Measurements from ENCODE around the gene TRIM6. TPM values are rescaled to one million over a fixed set of nuclear protein-coding genes. Genes with fewer than 3 reads are reported as not detected.
A peak's percentile ranks its signal among the peaks of the same experiment; 100 is the strongest.
"Not testable (repeated sequence)": the region's sequence is repeated elsewhere in the genome, so short reads cannot be mapped to it uniquely, and the experiment has no call there.

Gene TRIM6, protein sequence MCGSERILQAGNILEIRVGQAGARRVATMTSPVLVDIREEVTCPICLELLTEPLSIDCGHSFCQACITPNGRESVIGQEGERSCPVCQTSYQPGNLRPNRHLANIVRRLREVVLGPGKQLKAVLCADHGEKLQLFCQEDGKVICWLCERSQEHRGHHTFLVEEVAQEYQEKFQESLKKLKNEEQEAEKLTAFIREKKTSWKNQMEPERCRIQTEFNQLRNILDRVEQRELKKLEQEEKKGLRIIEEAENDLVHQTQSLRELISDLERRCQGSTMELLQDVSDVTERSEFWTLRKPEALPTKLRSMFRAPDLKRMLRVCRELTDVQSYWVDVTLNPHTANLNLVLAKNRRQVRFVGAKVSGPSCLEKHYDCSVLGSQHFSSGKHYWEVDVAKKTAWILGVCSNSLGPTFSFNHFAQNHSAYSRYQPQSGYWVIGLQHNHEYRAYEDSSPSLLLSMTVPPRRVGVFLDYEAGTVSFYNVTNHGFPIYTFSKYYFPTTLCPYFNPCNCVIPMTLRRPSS
- not detected in 2 replicates for total RNA-seq (2014; rRNA removed; shearing (Covaris generic))

- in situ Hi-C loops (cut with HindIII; ENCODE audit: low sequenced_read_pairs), result no loop called here
- DNase-seq (ENCODE audit: low spot score), result no peak
Measured at GRCh38 chr11:5596607-5597201, at the start of gene TRIM6. TSS of gene TRIM6 (plus strand) at chr11:5596637. CDS start at chr11:5596898, 261 bp downstream.

GRCh38 chr11:5547982-5548381, 48.5 kb upstream of the TRIM6 start:
- in situ Hi-C loops (cut with HindIII; ENCODE audit: low sequenced_read_pairs), result no loop called here
- DNase-seq (ENCODE audit: low spot score), result no peak

GRCh38 chr11:5548440-5548839, 48.0 kb upstream of the TRIM6 start, which contains the start of gene OR52H1:
TSS of gene OR52H1 (minus strand) at chr11:5548540. CDS start at chr11:5545505, 3,035 bp downstream.
- in situ Hi-C loops (cut with HindIII; ENCODE audit: low sequenced_read_pairs), result no loop called here
- no peak for DNase-seq (ENCODE audit: low spot score)

DNA sequence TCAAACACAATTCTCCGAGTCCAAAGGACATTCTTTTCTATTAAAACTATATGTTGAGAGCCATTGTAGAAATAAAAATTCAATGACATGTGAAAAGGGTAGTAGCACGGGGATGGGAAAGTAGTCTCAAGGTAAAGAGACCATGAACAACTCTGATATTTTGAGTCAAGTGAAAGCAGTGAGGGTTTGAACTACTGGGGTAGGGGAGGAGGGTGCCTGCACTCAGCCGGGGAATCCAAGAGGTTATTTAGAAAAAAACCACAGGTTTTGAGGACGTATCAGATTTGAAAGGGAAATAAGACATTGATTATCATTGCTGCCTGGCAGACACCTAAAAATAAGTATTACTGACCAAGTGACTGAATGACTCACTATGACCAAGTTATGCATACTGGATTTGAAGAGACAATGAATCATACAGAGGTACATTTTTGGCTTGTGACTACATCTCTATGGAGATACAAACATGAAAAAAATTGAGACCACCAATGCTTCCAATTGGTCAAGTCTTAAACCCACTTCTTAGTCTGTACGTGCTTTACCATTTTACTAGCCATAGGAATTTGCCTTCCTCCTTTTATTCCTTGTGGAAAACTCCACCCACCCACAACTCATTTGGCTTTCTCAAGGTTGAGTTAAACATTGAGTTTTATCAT, 45.9 kb upstream of the TRIM6 start:
- no peak for DNase-seq (ENCODE audit: low spot score)

GRCh38 chr11:5553343-5553742, 43.1 kb upstream of the TRIM6 start:
- in situ Hi-C loops (cut with HindIII; ENCODE audit: low sequenced_read_pairs), result no loop called here
- DNase-seq (ENCODE audit: low spot score), result peak; percentile 21

More for the DNA sequence above, 45.9 kb upstream of the TRIM6 start:
- in situ Hi-C loops (cut with HindIII; ENCODE audit: low sequenced_read_pairs), result no loop called here

DNA sequence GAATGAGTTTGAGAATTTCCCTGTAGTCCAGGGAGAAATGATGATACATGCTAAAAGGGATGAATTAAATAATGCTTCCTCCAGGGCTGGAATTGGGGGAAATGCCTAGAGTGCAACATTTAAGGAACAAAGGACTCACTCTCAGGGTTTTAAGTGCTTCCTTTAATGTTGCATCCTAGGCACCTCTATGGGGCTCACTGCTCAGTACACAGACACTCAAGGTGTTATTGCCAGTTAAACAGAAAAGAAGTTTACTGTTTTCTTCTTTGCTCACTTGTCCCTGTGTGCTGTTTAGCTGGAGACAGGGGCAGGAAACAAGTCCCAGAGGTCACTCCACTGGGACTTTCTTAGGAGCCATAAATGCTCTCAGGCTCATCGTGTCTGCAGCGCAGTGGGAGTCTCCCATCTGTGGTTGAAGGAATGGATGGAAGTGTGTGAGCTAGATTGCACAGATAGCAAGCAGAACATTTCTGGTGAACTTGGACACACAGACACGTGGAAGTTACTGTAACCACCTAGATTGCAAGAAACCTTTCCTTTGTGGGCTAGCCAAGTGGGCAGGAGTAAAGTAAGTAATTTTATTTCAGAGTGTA, 39.7 kb upstream of the TRIM6 start:
- in situ Hi-C loops (cut with HindIII; ENCODE audit: low sequenced_read_pairs), result no loop called here

GRCh38 chr11:5557751-5558150, 38.7 kb upstream of the TRIM6 start:
- in situ Hi-C loops (cut with HindIII; ENCODE audit: low sequenced_read_pairs), result no loop called here
- no peak for DNase-seq (ENCODE audit: low spot score)

More for the DNA sequence above, 39.7 kb upstream of the TRIM6 start:
- DNase-seq (ENCODE audit: low spot score), result no peak

DNA sequence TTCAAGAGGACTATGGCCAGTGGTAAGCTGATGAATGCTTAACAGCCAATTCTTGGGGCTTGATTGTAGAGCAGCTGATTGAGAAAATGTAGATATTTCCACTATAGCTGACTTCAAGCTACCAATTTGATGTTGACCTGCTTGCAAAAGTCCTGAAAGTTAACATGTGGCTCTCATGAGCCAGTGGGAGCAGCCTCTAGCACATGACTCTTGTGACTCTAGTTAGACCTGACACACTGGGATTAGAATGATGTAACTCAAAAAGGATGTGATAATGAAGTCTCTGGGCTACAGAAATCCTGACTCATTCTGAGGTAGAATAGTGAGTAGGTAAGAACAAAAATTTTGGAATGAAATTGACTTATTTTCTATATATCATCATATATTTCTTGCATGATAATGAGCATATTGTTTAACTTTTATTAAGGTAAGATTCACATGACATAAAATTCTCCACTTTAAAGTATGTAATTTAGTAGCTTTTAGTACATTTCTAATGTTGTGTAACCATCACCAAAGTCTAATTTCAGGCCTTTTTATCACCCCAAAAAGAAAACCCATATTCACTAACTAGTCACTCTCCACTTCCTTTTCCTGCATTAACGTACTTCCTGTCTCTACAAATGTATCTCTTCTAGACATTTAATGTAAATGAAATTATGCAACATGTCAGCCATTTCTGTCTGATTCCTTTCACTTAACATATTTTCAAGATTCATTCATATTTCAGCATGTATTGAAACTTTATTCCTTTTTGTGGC, 32.0 kb upstream of the TRIM6 start:
- in situ Hi-C loops (cut with HindIII; ENCODE audit: low sequenced_read_pairs), result no loop called here
- no peak for DNase-seq (ENCODE audit: low spot score)

DNA sequence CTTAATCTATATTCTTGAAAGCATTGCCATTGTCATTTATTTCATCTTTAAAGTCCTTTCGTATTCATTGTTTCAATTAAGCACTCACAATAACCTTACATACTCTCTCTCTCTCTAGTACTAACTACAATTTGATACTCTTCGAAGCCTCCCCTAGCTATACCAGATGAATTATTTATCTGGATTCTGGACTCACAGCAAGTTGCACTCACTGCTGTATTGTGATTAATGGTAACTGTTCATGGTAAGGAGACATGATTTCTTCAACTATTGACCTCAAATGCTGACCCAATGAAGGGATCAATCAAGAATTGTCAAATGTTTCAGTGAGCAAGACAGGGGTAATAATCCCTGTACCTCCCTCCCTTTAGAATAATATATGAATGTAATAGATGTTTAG, 21.8 kb upstream of the TRIM6 start:
- DNase-seq (ENCODE audit: low spot score), result no peak
- in situ Hi-C loops (cut with HindIII; ENCODE audit: low sequenced_read_pairs), result no loop called here

GRCh38 chr11:5575152-5575551, 21.3 kb upstream of the TRIM6 start:
- DNase-seq (ENCODE audit: low spot score), result no peak

GRCh38 chr11:5577101-5577500, 19.3 kb upstream of the TRIM6 start:
- DNase-seq (ENCODE audit: low spot score), result no peak
- in situ Hi-C loops (cut with HindIII; ENCODE audit: low sequenced_read_pairs), result no loop called here

More at GRCh38 chr11:5575152-5575551, 21.3 kb upstream of the TRIM6 start:
- in situ Hi-C loops (cut with HindIII; ENCODE audit: low sequenced_read_pairs), result no loop called here

- DNase-seq (ENCODE audit: low spot score), result no peak
- in situ Hi-C loops (cut with HindIII; ENCODE audit: low sequenced_read_pairs), result no loop called here
Measured at GRCh38 chr11:5580577-5580976, 15.9 kb upstream of the TRIM6 start, which contains the start of gene OR52B6. TSS of gene OR52B6 (plus strand) at chr11:5580877. CDS start at chr11:5580877, 0 bp downstream.

- no peak for DNase-seq (ENCODE audit: low spot score)
- in situ Hi-C loops (cut with HindIII; ENCODE audit: low sequenced_read_pairs), result no loop called here
Measured at GRCh38 chr11:5581014-5581413, 15.4 kb upstream of the TRIM6 start.

- DNase-seq (ENCODE audit: low spot score); in situ Hi-C loops (cut with HindIII; ENCODE audit: low sequenced_read_pairs): not testable (repeated sequence)
Measured at GRCh38 chr11:5584458-5584857, 12.0 kb upstream of the TRIM6 start.

DNA sequence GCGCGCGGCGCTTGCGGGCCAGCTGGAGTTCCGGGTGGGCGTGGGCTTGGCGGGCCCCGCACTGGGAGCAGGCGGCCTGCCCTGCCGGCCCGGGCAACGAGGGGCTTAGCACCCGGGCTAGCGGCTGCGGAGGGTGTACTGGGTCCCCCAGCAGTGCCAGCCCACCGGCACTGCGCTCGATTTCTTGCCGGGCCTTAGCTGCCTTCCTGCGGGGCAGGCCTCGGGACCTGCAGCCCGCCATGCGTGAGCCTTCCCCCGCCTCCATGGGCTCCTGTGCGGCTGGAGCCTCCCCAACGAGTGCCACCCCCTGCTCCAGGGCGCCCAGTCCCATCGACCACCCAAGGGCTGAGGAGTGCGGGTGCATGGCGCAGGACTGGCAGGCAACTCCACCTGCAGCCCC, 6.5 kb upstream of the TRIM6 start:
- in situ Hi-C loops (cut with HindIII; ENCODE audit: low sequenced_read_pairs); DNase-seq (ENCODE audit: low spot score): not testable (repeated sequence)

DNA sequence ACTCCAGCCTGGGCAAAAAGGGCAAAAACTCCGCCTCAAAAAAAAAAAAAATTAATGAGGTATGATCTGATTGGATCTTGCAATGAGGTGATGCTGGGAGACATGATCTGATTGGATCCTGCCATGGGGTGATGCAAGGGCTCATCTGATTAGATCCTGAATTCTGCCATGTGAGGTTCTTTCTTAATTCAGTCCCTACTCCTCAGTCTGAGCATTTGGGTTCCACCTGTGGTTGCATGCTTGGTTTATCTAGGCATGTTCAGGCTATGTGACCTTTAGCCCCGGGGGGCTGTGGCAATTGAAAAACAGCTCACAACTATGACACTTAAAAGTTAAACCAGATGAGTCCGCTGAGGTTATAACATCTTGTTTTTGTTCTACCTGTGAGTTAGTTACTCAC, 4.8 kb upstream of the TRIM6 start:
- in situ Hi-C loops (cut with HindIII; ENCODE audit: low sequenced_read_pairs), result no loop called here
- no peak for DNase-seq (ENCODE audit: low spot score)

GRCh38 chr11:5592615-5593014, 3.8 kb upstream of the TRIM6 start:
- DNase-seq (ENCODE audit: low spot score), result no peak
- in situ Hi-C loops (cut with HindIII; ENCODE audit: low sequenced_read_pairs), result no loop called here

- no peak for DNase-seq (ENCODE audit: low spot score)
- in situ Hi-C loops (cut with HindIII; ENCODE audit: low sequenced_read_pairs), result no loop called here
Measured at GRCh38 chr11:5593146-5593545, 3.3 kb upstream of the TRIM6 start.

DNA sequence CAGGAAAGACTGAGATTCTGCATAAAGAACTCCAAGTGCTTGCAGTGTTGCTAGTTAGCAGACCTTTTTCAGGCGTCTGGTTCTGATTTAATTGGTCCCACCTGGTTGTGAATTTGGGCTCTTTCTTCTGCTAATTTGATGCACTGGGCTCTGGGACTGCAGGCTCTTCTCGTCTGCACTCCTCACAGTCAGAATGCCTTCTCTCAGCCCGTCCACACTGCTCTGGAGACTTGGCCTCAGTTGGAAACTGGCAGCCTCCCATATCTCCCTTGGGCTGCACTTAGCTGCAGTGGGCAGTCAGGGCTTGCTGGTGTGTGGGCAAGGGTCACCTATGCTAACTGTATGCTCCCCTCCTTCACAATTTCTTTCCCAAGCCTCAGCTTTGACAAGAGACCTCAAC, 1.5 kb downstream of the TRIM6 start:
- in situ Hi-C loops (cut with HindIII; ENCODE audit: low sequenced_read_pairs), result no loop called here
- peak; percentile 6 for DNase-seq (ENCODE audit: low spot score)

Data from G401 (cell line).